ENCODE measurements around the gene MS4A12.

- TF ChIP-seq, protein P1, sequence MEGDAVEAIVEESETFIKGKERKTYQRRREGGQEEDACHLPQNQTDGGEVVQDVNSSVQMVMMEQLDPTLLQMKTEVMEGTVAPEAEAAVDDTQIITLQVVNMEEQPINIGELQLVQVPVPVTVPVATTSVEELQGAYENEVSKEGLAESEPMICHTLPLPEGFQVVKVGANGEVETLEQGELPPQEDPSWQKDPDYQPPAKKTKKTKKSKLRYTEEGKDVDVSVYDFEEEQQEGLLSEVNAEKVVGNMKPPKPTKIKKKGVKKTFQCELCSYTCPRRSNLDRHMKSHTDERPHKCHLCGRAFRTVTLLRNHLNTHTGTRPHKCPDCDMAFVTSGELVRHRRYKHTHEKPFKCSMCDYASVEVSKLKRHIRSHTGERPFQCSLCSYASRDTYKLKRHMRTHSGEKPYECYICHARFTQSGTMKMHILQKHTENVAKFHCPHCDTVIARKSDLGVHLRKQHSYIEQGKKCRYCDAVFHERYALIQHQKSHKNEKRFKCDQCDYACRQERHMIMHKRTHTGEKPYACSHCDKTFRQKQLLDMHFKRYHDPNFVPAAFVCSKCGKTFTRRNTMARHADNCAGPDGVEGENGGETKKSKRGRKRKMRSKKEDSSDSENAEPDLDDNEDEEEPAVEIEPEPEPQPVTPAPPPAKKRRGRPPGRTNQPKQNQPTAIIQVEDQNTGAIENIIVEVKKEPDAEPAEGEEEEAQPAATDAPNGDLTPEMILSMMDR (IDR thresholded peaks at IDR 0.05) = no peak
- no peak for TF ChIP-seq EZH2 (IDR thresholded peaks at IDR 0.05)
Measured at GRCh38 chr11:60454212-60454611, 38.4 kb upstream of the MS4A12 start.
